ENCODE measurements around the gene FBXW11.

DNA sequence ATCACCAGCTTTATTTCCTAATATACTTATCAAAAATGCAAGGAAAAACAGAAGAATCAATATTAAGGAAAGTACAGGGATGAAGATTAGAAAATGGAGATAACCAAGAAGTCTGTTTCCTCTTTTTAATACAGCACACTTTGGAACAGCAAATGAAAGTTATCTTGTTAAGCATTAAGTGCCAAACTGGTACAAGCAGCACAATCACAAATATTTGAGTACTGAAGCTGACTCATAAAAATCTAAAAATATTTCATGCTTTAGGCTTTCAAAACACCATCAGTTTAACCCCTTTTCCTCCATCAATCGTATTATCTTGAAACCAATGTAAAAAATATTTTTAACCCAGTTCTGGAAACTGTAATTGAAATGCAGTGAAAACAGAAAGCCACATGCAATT, 2.7 kb downstream of the FBXW11 start:
- TF ChIP-seq, protein P1, sequence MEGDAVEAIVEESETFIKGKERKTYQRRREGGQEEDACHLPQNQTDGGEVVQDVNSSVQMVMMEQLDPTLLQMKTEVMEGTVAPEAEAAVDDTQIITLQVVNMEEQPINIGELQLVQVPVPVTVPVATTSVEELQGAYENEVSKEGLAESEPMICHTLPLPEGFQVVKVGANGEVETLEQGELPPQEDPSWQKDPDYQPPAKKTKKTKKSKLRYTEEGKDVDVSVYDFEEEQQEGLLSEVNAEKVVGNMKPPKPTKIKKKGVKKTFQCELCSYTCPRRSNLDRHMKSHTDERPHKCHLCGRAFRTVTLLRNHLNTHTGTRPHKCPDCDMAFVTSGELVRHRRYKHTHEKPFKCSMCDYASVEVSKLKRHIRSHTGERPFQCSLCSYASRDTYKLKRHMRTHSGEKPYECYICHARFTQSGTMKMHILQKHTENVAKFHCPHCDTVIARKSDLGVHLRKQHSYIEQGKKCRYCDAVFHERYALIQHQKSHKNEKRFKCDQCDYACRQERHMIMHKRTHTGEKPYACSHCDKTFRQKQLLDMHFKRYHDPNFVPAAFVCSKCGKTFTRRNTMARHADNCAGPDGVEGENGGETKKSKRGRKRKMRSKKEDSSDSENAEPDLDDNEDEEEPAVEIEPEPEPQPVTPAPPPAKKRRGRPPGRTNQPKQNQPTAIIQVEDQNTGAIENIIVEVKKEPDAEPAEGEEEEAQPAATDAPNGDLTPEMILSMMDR (IDR thresholded peaks at IDR 0.05) = no peak
- TF ChIP-seq EZH2 (IDR thresholded peaks at IDR 0.05; ENCODE audit: borderline replicate concordance, insufficient read depth, low read depth, low read length, poor library complexity, severe bottlenecking) = no peak
